ENCODE measurements around the gene RERE. TPM values are rescaled to one million over a fixed set of nuclear protein-coding genes. Genes with fewer than 3 reads are reported as not detected.

RERE gene
- total and polyA plus RNA-seq, 2 experiments from 2014 or later, result 148 to 170 TPM

DNA sequence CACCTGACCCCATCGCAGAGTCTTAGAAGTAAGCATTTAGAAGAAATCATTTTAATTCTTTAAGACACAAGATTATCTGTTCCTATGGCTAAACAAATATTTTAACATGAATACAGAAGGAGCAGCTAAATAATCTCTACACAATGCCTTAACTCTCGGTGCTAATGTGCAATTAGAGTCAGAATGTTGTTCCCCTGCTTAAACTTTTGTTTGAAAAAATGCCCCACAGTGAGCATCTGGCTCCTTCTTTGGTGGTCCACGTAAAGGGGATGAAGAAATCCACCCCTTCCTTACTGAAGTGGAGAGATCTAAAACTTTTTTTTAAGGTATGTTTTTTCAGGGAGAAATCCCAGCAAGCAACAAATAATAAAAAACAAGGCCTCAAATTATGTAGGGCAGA lies 444.3 kb downstream of the RERE start (continued):
- TF ChIP-seq ZNF462 (CRISPR knock-in tag; IDR thresholded peaks at IDR 0.05) (no peak), ZNF331 (CRISPR knock-in tag; IDR thresholded peaks at IDR 0.05; ENCODE audit: low read depth) (no peak), CREB1 (CRISPR knock-in tag; IDR thresholded peaks at IDR 0.05; ENCODE audit: low read depth) (no peak)

GRCh38 chr1:8371372-8371991 lies 446.0 kb downstream of the RERE start:
- H3K27me3 ChIP-seq (ENCODE audit: insufficient read depth), result no peaks in the 10 kb centered on the region
- H4K20me1 ChIP-seq (replicated peaks; ENCODE audit: insufficient read depth), result peaks cover 22% of the 10 kb centered on the region
- ATAC-seq (peak; percentile 5), DNase-seq (ENCODE audit: low spot score) (no peak)
- Mint-ChIP-seq H3K4me3 (no peak overlapping the region; the same call in 2 of the 3 replicates), H3K9me3 (no peaks in the 10 kb centered on the region), H3K4me1 (peaks cover 75% of the 10 kb centered on the region), H3K27ac (peak overlapping the region; percentile 80), H3K36me3 (ENCODE audit: low read depth) (peaks cover 5% of the 10 kb centered on the region), H3K27me3 (ENCODE audit: insufficient read depth, low read depth, poor library complexity) (peaks cover 20% of the 10 kb centered on the region)
- peak overlapping the region; percentile 65 for H3K27ac ChIP-seq (ENCODE audit: low read depth)
- H3K4me2 ChIP-seq, result peak overlapping the region; percentile 67
- H3K9me2 ChIP-seq (ENCODE audit: insufficient read depth), result no peaks in the 10 kb centered on the region
- H3K4me3 ChIP-seq, result 0 out of 2 replicates have a peak overlapping the region, but pooled peaks have one; percentile 18
- H3K36me3 ChIP-seq (ENCODE audit: insufficient read depth), result no peaks in the 10 kb centered on the region
- H3F3A ChIP-seq (replicated peaks; ENCODE audit: low read depth), result peaks cover 11% of the 10 kb centered on the region; the same call in 1 of the 2 replicates
- H2AFZ ChIP-seq, result no peak overlapping the region
- H3K4me1 ChIP-seq (ENCODE audit: insufficient read depth), result peaks cover 63% of the 10 kb centered on the region
- peaks cover 88% of the 10 kb centered on the region for H3K79me2 ChIP-seq (replicated peaks; ENCODE audit: insufficient read depth)
- TF ChIP-seq EZH2phosphoT487 (IDR thresholded peaks at IDR 0.05; ENCODE audit: unreplicated experiment) (no peak), EZH2 (IDR thresholded peaks at IDR 0.05; ENCODE audit: low read depth, unreplicated experiment) (no peak), CREB1 (CRISPR knock-in tag; IDR thresholded peaks at IDR 0.05; ENCODE audit: low read depth) (no peak), STAT1 (IDR thresholded peaks at IDR 0.05; ENCODE audit: unreplicated experiment) (no peak), ETS1 (IDR thresholded peaks at IDR 0.05) (no peak), CTCF (conservative IDR thresholded peaks at IDR 0.05; ENCODE audit: low read depth in 2 of 2) (no peak), JUNB (IDR thresholded peaks at IDR 0.05; ENCODE audit: unreplicated experiment) (no peak), NANOG (IDR thresholded peaks at IDR 0.05; ENCODE audit: borderline replicate concordance) (no peak)
